ENCODE results near the gene VAV3.
"Not testable (repeated sequence)": the region's sequence is repeated elsewhere in the genome, so short reads cannot be mapped to it uniquely, and the experiment has no call there.

VAV3 gene

GRCh38 chr1:107933736-107934135 is 31.2 kb downstream of the VAV3 start:
- DNase-seq: no peak

GRCh38 chr1:107930292-107930691 is 34.7 kb downstream of the VAV3 start:
- DNase-seq: no peak

GRCh38 chr1:107927820-107928219 is 37.2 kb downstream of the VAV3 start:
- no peak for DNase-seq

- DNase-seq: peak in 1 of 2 experiments; percentile 2
These were observed 38.4 kb downstream of the VAV3 start for GRCh38 chr1:107926436-107927080.

GRCh38 chr1:107925565-107925964 is 39.4 kb downstream of the VAV3 start:
- no peak for DNase-seq

- DNase-seq: no peak
These were observed 44.0 kb downstream of the VAV3 start for GRCh38 chr1:107920999-107921398.

GRCh38 chr1:107920561-107920960 is 44.4 kb downstream of the VAV3 start:
- DNase-seq: no peak

- DNase-seq: no peak
These were observed 45.0 kb downstream of the VAV3 start for GRCh38 chr1:107919953-107920352.

- peak in 1 of 2 experiments; percentile 3 for DNase-seq
These were observed 50.7 kb downstream of the VAV3 start for GRCh38 chr1:107914119-107914765.

- no peak for DNase-seq
These were observed 52.3 kb downstream of the VAV3 start for GRCh38 chr1:107912656-107913055.

GRCh38 chr1:107900090-107900945 is 64.7 kb downstream of the VAV3 start:
- DNase-seq: no peak

- no peak for DNase-seq
These were observed 65.3 kb downstream of the VAV3 start for GRCh38 chr1:107899655-107900054.

- DNase-seq: no peak
These were observed 67.3 kb downstream of the VAV3 start for GRCh38 chr1:107897438-107898345.

- no peak for DNase-seq
These were observed 68.0 kb downstream of the VAV3 start for GRCh38 chr1:107896936-107897335.

GRCh38 chr1:107896401-107896800 is 68.6 kb downstream of the VAV3 start:
- DNase-seq: no peak

GRCh38 chr1:107895403-107896191 is 69.4 kb downstream of the VAV3 start:
- DNase-seq: peak in 1 of 2 experiments; percentile 26

GRCh38 chr1:107894605-107895004 is 70.4 kb downstream of the VAV3 start:
- DNase-seq: no peak

- DNase-seq: not testable (repeated sequence)
These were observed 71.6 kb downstream of the VAV3 start for GRCh38 chr1:107893350-107893749.

- DNase-seq: no peak
These were observed 75.5 kb downstream of the VAV3 start for GRCh38 chr1:107889524-107889923.

GRCh38 chr1:107883562-107883961 is 81.4 kb downstream of the VAV3 start:
- peak in 1 of 2 experiments; percentile 4 for DNase-seq

GRCh38 chr1:107879927-107880326 is 85.1 kb downstream of the VAV3 start:
- DNase-seq: no peak

GRCh38 chr1:107879346-107879745 is 85.6 kb downstream of the VAV3 start:
- no peak for DNase-seq
